Measurements from ENCODE around the gene PLXDC2. TPM values are rescaled to one million over a fixed set of nuclear protein-coding genes. Genes with fewer than 3 reads are reported as not detected.
"Not testable (repeated sequence)": the region's sequence is repeated elsewhere in the genome, so short reads cannot be mapped to it uniquely, and the experiment has no call there.

The PLXDC2 gene
- total RNA-seq, 1 donor from 2014 or later, result 143 TPM

DNA sequence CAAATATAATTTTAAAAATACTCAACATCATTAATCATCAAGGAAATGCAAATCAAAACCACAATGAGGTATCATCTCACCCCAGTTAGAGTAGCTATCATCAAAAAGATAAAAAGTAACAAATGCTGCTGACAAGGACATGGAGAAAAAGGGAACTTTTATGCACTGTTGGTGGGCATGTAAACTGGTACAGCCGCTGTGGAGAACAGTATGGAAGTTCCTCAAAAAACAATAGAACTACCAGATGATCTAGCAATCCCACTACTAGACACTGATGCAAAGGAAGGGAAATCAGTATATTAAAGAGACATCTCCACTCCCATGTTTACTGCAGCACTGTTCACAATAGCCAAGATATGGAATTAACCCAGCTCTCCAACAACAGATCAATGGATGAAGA, 384.5 kb downstream of the PLXDC2 start:
- H3K4me3 ChIP-seq, result no peak overlapping the region
- no peaks in the 10 kb centered on the region for H3K9me3 ChIP-seq
- no peaks in the 10 kb centered on the region for H3K36me3 ChIP-seq
- DNase-seq, result no peak
- TF ChIP-seq, protein P1, sequence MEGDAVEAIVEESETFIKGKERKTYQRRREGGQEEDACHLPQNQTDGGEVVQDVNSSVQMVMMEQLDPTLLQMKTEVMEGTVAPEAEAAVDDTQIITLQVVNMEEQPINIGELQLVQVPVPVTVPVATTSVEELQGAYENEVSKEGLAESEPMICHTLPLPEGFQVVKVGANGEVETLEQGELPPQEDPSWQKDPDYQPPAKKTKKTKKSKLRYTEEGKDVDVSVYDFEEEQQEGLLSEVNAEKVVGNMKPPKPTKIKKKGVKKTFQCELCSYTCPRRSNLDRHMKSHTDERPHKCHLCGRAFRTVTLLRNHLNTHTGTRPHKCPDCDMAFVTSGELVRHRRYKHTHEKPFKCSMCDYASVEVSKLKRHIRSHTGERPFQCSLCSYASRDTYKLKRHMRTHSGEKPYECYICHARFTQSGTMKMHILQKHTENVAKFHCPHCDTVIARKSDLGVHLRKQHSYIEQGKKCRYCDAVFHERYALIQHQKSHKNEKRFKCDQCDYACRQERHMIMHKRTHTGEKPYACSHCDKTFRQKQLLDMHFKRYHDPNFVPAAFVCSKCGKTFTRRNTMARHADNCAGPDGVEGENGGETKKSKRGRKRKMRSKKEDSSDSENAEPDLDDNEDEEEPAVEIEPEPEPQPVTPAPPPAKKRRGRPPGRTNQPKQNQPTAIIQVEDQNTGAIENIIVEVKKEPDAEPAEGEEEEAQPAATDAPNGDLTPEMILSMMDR (IDR thresholded peaks at IDR 0.05), result no peak
- H3K27me3 ChIP-seq (ENCODE audit: low read depth), result no peaks in the 10 kb centered on the region
- no peak for ATAC-seq
- H3K27ac ChIP-seq, result no peak overlapping the region
- intact Hi-C loops (cut with DNase I), result no loop called here
- peaks cover 4% of the 10 kb centered on the region for H3K4me1 ChIP-seq

DNA sequence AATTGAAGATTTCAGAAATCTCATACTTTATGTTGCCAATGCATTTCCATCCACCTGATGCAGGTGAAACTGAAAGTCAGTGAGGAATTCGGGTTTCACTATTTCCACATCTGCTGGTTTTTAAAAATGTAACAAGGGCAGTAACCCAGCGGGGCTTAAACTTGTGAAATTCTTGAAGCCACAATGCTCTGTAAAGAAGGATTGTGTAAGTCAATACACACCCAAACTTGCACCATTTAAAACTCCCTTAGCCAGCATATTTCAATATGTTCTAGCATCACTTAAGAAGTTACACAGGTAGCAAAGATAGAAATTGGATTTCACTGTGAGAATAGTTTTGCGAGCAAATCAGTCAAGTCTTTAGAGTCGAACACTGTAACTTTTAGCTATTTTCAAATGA, 386.1 kb downstream of the PLXDC2 start:
- H3K9me3 ChIP-seq, result no peaks in the 10 kb centered on the region
- H3K4me1 ChIP-seq, result peaks cover 4% of the 10 kb centered on the region
- no peak overlapping the region for H3K4me3 ChIP-seq
- no peaks in the 10 kb centered on the region for H3K27me3 ChIP-seq (ENCODE audit: low read depth)
- TF ChIP-seq, protein P1 (IDR thresholded peaks at IDR 0.05), result no peak
- ATAC-seq, result peak in 1 of 2 donors; percentile 43
- H3K27ac ChIP-seq, result no peak overlapping the region
- DNase-seq, result no peak
- no peaks in the 10 kb centered on the region for H3K36me3 ChIP-seq
- intact Hi-C loops (cut with DNase I), result no loop called here

DNA sequence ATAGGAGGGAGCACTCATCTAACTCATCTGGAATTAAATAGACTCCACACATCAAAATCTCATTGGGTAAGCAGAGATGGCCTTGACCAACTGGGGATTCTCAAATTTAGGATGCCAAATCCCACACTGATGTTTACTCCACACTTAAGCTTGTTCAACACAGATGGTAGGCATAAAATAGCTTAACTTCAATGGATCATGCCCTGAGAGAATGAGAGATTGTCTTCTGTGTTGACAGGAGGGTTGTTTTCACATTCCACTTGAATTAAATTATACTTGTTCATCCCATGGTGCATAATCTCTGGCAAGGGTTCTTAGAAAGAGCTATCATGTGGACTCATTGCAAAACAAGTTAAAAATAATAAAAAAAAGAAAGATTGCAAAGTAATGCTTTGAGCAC, 391.4 kb downstream of the PLXDC2 start:
- intact Hi-C loops (cut with DNase I), result no loop called here
- no peaks in the 10 kb centered on the region for H3K9me3 ChIP-seq
- TF ChIP-seq, protein P1 (IDR thresholded peaks at IDR 0.05), result no peak
- DNase-seq (no peak), ATAC-seq (no peak)
- H3K27ac ChIP-seq, result no peak overlapping the region
- no peak overlapping the region for H3K4me3 ChIP-seq
- H3K4me1 ChIP-seq, result no peaks in the 10 kb centered on the region
- H3K36me3 ChIP-seq, result peaks cover 6% of the 10 kb centered on the region
- H3K27me3 ChIP-seq (ENCODE audit: low read depth), result no peaks in the 10 kb centered on the region

DNA sequence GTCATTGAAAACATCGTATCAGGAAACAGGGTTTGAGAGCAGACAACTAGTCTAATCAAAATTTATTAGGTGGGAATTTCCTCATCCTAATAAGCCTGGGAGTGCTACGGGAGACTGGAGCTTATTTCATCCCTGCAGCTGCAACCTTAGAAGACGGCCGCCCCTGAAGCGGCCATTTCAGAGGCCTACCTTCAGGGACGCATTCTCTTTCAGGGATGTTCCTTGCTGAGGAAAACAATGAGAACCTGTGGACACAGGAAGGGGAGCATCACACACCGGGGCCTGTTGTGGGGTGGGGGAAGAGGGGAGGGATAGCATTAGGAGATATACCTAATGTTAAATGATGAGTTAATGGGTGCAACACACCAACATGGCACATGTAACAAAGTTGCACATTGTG, 392.9 kb downstream of the PLXDC2 start:
- DNase-seq; H3K27ac ChIP-seq; H3K9me3 ChIP-seq; H3K4me1 ChIP-seq; H3K4me3 ChIP-seq; H3K27me3 ChIP-seq (ENCODE audit: low read depth); H3K36me3 ChIP-seq; intact Hi-C loops (cut with DNase I); ATAC-seq: not testable (repeated sequence)

DNA sequence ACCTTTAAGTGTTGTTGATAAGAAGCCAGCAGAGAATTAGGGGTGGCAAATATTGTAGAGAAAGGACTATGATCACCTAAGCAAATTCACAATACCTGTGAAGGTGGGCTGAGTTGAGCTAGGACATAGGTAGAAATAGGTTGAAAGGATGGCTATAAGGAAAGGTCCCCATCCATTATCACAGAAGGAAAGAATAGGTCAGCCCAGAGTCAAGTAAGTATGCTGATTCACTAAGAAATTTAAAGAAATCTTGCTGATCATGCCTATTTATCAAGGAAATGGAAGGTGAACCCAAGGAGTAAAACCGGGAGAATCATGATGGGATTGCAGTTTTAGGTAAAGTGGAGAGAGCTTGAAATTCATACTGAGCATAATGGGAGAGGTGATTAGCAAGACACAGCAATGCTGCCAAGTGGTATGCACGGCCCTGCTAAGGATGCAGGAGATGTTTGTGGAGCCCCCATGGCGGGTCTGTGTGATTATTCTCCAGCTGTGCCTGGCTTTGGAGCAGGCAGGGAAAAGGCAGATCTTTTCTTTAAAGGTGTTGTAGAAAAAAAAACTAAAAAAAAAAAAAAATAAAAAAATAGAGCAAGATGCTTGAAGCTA, 399.4 kb downstream of the PLXDC2 start:
- ATAC-seq, result no peak
- DNase-seq, result no peak
- Histone ChIP-seq H3K36me3 (peaks cover 17% of the 10 kb centered on the region), H3K9me3 (no peaks in the 10 kb centered on the region), H3K27ac (no peak overlapping the region), H3K27me3 (ENCODE audit: low read depth) (no peaks in the 10 kb centered on the region), H3K4me3 (no peak overlapping the region), H3K4me1 (no peaks in the 10 kb centered on the region)
- intact Hi-C loops (cut with DNase I), result no loop called here
- TF ChIP-seq, protein P1 (IDR thresholded peaks at IDR 0.05), result no peak

DNA sequence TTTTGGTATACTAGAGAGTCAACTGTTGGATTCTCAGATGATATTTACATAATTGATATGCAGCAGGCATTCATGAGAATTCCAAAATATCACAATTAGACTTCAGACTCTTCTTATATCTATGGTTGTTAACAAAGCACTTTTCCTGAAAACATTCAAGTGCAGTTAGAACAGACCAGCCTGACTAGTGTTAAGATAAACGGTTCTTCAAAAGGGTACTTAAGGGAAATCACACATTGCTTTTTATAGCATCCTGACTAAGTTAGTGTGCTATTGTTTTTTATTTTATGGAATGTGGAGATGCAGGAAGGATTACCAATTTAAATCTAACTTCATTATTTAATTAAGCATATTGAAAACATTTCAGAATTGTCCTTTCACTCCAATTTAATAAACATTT, 405.1 kb downstream of the PLXDC2 start:
- TF ChIP-seq, protein P1 (IDR thresholded peaks at IDR 0.05), result no peak
- ATAC-seq (no peak), DNase-seq (no peak)
- no peaks in the 10 kb centered on the region for H3K27me3 ChIP-seq (ENCODE audit: low read depth)
- H3K27ac ChIP-seq, result no peak overlapping the region
- no peaks in the 10 kb centered on the region for H3K9me3 ChIP-seq
- intact Hi-C loops (cut with DNase I), result no loop called here
- peaks cover 12% of the 10 kb centered on the region for H3K36me3 ChIP-seq
- H3K4me1 ChIP-seq, result no peaks in the 10 kb centered on the region
- no peak overlapping the region for H3K4me3 ChIP-seq

Data from lower lobe of right lung (tissue), 2 donors.